ENCODE data around the gene CAPN14.

CAPN14 gene

DNA sequence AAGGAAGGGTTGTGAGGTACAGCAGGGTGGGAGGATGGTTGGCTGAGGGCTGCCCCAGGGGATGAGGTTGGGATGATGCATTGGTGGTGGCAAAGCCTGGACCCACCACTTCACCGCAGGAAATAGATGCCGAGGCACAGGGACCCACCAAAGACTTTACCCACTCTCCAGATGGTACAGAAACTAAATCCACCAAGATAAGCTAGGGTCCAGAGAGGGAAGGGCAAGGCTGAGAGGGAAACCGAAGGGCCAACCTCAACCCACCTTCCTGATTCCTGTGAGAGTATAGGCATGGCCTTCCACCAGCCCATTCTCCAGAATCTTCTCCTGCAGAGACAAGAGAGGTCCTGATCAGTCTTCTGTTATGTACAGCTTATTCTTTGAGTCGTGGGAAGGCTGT lies 18.1 kb downstream of the CAPN14 start:
- H3K36me3 Mint-ChIP-seq (ENCODE audit: low read depth) = no peaks in the 10 kb centered on the region

DNA sequence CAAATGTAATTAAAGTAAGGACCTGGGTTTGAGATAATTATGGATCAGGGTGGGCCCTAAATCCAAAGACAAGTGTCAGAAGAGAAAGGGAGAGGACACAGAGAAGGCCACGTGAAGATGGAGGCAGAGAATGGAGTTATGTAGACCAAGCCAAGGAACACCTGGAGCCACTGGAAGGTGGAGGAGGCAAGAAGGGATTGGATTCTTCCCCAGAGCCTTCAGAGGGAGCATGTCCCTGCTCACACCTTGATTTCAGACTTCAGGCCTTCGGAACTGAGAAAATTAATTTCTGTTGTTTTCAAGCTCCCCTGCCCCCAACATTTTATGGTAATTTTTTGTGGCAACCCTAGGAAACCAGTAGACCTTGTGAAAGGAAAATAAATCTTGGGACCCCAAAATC lies 19.6 kb downstream of the CAPN14 start:
- TF ChIP-seq, protein P1, sequence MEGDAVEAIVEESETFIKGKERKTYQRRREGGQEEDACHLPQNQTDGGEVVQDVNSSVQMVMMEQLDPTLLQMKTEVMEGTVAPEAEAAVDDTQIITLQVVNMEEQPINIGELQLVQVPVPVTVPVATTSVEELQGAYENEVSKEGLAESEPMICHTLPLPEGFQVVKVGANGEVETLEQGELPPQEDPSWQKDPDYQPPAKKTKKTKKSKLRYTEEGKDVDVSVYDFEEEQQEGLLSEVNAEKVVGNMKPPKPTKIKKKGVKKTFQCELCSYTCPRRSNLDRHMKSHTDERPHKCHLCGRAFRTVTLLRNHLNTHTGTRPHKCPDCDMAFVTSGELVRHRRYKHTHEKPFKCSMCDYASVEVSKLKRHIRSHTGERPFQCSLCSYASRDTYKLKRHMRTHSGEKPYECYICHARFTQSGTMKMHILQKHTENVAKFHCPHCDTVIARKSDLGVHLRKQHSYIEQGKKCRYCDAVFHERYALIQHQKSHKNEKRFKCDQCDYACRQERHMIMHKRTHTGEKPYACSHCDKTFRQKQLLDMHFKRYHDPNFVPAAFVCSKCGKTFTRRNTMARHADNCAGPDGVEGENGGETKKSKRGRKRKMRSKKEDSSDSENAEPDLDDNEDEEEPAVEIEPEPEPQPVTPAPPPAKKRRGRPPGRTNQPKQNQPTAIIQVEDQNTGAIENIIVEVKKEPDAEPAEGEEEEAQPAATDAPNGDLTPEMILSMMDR (IDR thresholded peaks at IDR 0.05; ENCODE audit: unreplicated experiment in 3 of 3) = no peak

More for the DNA sequence above, 18.1 kb downstream of the CAPN14 start:
- TF ChIP-seq, protein P1 (IDR thresholded peaks at IDR 0.05; ENCODE audit: unreplicated experiment in 3 of 3) = no peak
- H3K27me3 Mint-ChIP-seq (ENCODE audit: low read depth) = peaks cover 19% of the 10 kb centered on the region
- no peak overlapping the region for H3K4me3 Mint-ChIP-seq
- H3K4me1 Mint-ChIP-seq = no peaks in the 10 kb centered on the region
- H3K27ac Mint-ChIP-seq = no peak overlapping the region
- no peaks in the 10 kb centered on the region for H3K9me3 Mint-ChIP-seq

DNA sequence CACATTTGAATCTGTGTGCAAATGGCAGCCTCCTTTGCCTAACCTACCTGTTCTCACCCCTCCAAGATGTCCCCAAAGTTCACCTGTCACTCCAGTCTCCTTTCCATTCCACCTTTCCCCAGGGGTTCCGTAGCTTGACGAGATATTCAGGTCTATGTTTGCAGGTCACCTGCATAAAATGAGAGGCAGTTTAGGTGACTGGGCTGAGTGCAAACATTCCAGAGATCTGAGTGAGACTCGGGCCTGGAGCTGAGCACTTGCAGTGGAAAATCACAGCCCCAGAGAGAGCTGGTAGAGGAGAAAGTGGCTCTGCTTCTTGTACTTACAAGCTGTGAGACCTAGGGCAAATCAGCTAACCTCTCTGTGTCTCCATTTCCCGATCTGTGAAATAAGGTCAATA lies 20.1 kb downstream of the CAPN14 start:
- Mint-ChIP-seq H3K36me3 (ENCODE audit: low read depth) (no peaks in the 10 kb centered on the region), H3K27ac (no peak overlapping the region), H3K4me1 (no peaks in the 10 kb centered on the region), H3K4me3 (no peak overlapping the region), H3K27me3 (ENCODE audit: low read depth) (peaks cover 11% of the 10 kb centered on the region), H3K9me3 (no peaks in the 10 kb centered on the region)
- TF ChIP-seq, protein P1 (IDR thresholded peaks at IDR 0.05; ENCODE audit: unreplicated experiment in 3 of 3) = no peak

More for the DNA sequence above, 19.6 kb downstream of the CAPN14 start:
- Mint-ChIP-seq H3K27me3 (ENCODE audit: low read depth) (peaks cover 12% of the 10 kb centered on the region), H3K4me3 (no peak overlapping the region), H3K9me3 (no peaks in the 10 kb centered on the region), H3K4me1 (no peaks in the 10 kb centered on the region), H3K36me3 (ENCODE audit: low read depth) (no peaks in the 10 kb centered on the region), H3K27ac (no peak overlapping the region)

DNA sequence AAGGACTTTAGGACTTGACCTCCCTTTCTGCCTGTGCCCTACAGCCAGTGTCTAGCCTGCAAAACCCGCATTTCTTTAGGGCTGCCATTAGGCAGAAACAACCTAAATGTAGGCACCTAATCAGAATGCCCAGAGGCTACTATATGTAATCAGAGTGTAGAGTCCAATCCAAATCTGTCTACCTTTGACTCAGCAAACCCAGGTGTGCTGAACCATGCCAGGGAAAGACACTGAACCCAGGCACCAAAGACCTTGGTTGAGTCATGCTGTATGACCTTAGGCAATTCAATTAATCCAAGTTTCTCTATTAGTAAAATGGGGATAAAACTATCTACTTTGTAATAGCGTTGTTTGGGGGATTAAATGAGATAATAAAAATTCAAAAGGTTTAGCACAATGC lies 20.7 kb downstream of the CAPN14 start:
- TF ChIP-seq, protein P1 (IDR thresholded peaks at IDR 0.05; ENCODE audit: unreplicated experiment in 3 of 3) = no peak
- no peak overlapping the region for H3K27ac Mint-ChIP-seq
- H3K9me3 Mint-ChIP-seq = no peaks in the 10 kb centered on the region
- no peaks in the 10 kb centered on the region for H3K4me1 Mint-ChIP-seq
- H3K36me3 Mint-ChIP-seq (ENCODE audit: low read depth) = no peaks in the 10 kb centered on the region
- H3K4me3 Mint-ChIP-seq = no peak overlapping the region
- H3K27me3 Mint-ChIP-seq (ENCODE audit: low read depth) = peaks cover 8% of the 10 kb centered on the region

DNA sequence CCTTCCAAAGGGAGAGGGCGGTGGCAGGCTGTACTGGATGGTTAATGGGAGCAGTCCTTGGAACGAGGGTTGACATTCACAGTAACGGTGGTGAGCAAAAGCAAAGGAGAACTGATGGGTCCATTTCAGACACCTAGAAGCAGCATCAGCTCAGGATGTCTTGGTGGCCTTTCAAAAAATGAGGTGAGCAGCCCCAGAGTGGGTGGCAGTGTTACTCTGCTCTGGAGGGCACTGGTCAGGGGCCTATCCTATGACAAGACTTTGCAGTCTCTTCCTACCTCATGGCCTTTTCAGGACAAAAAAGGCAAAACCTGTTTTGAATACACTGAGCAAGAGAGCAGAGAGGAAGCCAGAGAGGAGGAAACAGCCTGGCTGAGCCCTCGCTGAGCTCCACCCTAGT lies 23.5 kb downstream of the CAPN14 start:
- Mint-ChIP-seq H3K36me3 (ENCODE audit: low read depth) (no peaks in the 10 kb centered on the region), H3K27me3 (ENCODE audit: low read depth) (no peaks in the 10 kb centered on the region)

DNA sequence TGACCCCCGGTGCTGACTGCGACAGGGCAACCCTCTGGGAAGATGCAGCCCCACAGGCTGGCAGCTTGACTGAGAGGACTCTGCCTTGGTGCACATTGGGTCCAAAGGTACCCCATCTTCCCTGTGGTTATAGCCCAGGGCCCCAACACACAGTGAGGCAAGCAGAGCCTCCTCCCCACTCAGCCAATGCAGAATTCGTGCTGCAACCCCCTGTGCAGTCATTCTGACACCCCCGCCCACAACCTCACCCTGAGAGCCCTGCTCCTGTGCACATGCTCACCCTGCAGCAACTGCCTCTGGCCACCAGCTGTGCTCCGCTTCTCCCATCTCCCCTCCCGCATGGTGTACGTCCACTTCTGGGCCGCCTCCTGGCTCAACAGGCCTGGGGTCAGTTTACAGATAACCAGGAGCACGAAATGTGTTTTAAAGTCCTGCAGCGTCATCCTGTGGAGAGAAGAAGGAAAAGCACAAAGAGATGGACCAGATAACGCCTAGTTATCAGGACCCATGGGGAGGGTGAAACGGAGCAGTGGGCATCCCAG lies 24.4 kb downstream of the CAPN14 start:
- no peaks in the 10 kb centered on the region for H3K9me3 Mint-ChIP-seq
- no peaks in the 10 kb centered on the region for H3K27me3 Mint-ChIP-seq (ENCODE audit: low read depth)
- no peaks in the 10 kb centered on the region for H3K4me1 Mint-ChIP-seq
- TF ChIP-seq, protein P1 (IDR thresholded peaks at IDR 0.05; ENCODE audit: unreplicated experiment in 3 of 3) = no peak
- no peak overlapping the region for H3K27ac Mint-ChIP-seq
- no peaks in the 10 kb centered on the region for H3K36me3 Mint-ChIP-seq (ENCODE audit: low read depth)
- no peak overlapping the region for H3K4me3 Mint-ChIP-seq

More for the DNA sequence above, 23.5 kb downstream of the CAPN14 start:
- no peaks in the 10 kb centered on the region for H3K4me1 Mint-ChIP-seq
- no peak overlapping the region for H3K27ac Mint-ChIP-seq
- TF ChIP-seq, protein P1 (IDR thresholded peaks at IDR 0.05; ENCODE audit: unreplicated experiment in 3 of 3) = no peak
- H3K9me3 Mint-ChIP-seq = no peaks in the 10 kb centered on the region
- H3K4me3 Mint-ChIP-seq = no peak overlapping the region
